Measurements from ENCODE around the gene NTSR1.

The NTSR1 gene

GRCh38 chr20:62726716-62727583 is 18.3 kb downstream of the NTSR1 start:
- DNase-seq, result no peak

GRCh38 chr20:62727584-62728027 is 19.0 kb downstream of the NTSR1 start:
- no peak for DNase-seq

- peak; percentile 87 for DNase-seq
These were observed 19.6 kb downstream of the NTSR1 start for GRCh38 chr20:62728028-62728780.

- DNase-seq, result no peak
These were observed 20.2 kb downstream of the NTSR1 start for GRCh38 chr20:62728781-62729300.

- DNase-seq, result no peak
These were observed 21.8 kb downstream of the NTSR1 start for GRCh38 chr20:62730481-62730880.

GRCh38 chr20:62732031-62732760 is 23.6 kb downstream of the NTSR1 start:
- peak; percentile 89 for DNase-seq

- DNase-seq, result no peak
These were observed 24.3 kb downstream of the NTSR1 start for GRCh38 chr20:62732842-62733525.

GRCh38 chr20:62733526-62733842 is 24.8 kb downstream of the NTSR1 start:
- DNase-seq, result no peak

- DNase-seq, result no peak
These were observed 25.3 kb downstream of the NTSR1 start for GRCh38 chr20:62733891-62734290.

GRCh38 chr20:62734326-62734725 is 25.7 kb downstream of the NTSR1 start:
- DNase-seq, result no peak

GRCh38 chr20:62734881-62735280 is 26.2 kb downstream of the NTSR1 start:
- no peak for DNase-seq

- no peak for DNase-seq
These were observed 26.7 kb downstream of the NTSR1 start for GRCh38 chr20:62735331-62735821.

GRCh38 chr20:62736026-62736406 is 27.4 kb downstream of the NTSR1 start:
- DNase-seq, result no peak

- no peak for DNase-seq
These were observed 27.9 kb downstream of the NTSR1 start for GRCh38 chr20:62736407-62737071.

GRCh38 chr20:62737271-62737811 is 28.7 kb downstream of the NTSR1 start:
- no peak for DNase-seq

- DNase-seq, result no peak
These were observed 29.6 kb downstream of the NTSR1 start for GRCh38 chr20:62738025-62738881.

- no peak for DNase-seq
These were observed 30.4 kb downstream of the NTSR1 start for GRCh38 chr20:62739067-62739466.

GRCh38 chr20:62739581-62740285 is 31.1 kb downstream of the NTSR1 start:
- DNase-seq, result peak; percentile 75

- peak; percentile 79 for DNase-seq
These were observed 31.9 kb downstream of the NTSR1 start for GRCh38 chr20:62740286-62741141.
